IPS-NIHi11 (cell line): ENCODE data around the gene FAM107B.
"Not testable (repeated sequence)": the region's sequence is repeated elsewhere in the genome, so short reads cannot be mapped to it uniquely, and the experiment has no call there.

Experiments used
- DNase-seq: peaks from one replicate; pipeline ENCODE4 v3.0.0; 2012; ENCODE audit warnings: mixed read lengths, low spot score

FAM107B gene

GRCh38 chr10:14600065-14600464 lies 174.6 kb downstream of the FAM107B start:
- no peak for DNase-seq

DNA sequence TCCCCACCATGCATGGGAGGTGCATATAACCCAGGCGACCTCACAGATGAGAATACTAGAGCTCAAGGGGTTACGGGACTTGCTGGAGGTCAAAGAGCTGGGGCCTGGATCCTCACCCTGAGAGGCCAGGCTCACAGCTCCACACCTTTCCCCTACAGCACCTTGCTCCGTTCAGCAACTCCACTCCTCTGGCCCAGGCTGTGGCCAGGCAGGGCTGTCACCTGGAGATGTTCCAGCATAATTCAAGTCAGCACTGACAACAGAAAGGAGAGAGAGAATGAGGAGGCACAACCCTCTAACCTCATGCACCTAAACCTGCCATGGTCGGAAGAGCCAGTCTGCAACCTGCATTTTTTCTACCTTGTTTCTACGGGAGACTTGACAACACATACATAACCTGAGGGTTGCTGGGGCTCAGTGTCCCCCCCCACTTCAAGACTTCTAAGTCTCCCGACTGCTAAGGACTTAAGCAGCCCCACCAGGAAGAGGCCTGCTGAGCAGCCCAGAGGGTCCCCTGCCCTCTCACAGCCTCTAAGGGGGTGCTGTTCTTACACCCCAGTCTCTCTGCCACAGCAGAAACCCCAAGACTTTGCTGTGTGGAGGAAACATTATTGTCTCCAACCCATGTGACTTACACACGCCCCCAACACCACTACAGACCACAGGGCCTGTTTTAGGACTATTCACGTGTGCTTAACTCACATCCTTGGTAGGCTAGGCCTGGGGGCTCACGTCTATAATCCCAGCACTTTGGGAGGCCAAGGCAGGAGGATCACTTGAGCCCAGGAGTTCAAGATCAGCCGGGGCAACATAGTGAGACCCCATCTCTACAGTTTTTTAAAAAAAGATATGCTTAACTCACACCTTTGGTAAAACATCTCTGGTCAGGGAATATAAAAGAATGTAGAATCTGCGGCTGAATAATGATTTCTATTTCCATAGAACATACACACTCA lies 175.6 kb downstream of the FAM107B start:
- DNase-seq: no peak

DNA sequence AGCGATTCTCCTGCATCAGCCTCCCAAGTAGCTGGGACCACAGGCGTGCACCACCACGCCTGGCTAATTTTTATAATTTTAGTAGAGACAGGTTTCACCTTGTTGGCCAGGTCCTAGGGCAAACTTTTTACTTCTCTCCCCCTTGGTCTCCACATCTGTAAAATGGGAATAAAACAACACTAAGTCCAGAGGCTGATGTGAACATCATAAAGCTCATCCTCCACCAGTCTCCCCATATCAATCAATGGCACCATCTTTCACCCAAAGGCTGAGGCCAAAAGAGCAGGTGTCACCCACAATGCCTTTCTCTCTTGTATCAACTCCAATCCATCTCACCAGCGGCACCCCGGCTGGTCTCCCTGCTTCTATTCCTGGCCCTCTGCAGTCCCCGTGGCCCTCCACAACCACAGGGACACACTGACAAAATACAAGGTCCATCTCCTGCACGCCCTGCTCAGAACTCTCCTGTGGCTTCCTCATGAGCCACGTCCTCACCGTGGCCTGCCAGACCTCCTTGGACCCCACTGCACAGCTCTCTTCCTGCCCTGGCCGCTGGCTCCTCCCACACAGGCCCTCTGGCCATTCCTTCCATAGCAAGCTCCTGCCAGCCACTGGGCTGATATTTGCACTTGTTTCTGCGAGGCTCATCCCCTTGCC lies 179.0 kb downstream of the FAM107B start:
- DNase-seq: no peak

DNA sequence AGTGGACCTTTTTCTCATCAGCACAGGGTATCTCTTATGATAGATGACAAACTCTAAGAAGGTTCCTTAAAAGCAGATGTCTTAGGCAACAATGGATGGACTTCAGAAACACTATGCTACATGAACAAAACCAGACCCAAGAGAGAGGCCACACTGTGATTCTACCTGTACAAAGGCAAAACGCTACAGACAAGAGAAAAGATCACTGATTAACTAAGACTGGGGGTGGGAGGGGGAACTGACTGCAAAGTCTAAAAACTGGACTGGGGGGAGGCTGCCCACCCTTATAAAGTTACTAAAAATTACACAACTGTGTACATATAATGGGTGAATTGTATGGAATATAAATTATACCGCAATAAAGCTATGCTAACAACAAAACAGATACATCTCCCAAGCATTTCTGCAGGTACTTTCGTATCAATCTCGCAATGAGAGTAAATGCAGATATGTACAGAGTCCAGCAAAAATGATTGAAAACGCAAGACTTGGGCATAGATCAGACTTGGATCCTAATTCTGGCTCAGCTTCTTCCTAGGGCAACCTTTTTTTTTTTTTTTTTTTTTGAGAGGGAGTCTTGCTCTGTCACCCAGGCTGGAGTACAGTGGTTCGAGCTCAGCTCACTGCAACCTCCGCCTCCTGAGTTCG lies 179.7 kb downstream of the FAM107B start:
- DNase-seq: no peak

- DNase-seq: no peak
Observed at GRCh38 chr10:14593806-14594205, 180.9 kb downstream of the FAM107B start.

DNA sequence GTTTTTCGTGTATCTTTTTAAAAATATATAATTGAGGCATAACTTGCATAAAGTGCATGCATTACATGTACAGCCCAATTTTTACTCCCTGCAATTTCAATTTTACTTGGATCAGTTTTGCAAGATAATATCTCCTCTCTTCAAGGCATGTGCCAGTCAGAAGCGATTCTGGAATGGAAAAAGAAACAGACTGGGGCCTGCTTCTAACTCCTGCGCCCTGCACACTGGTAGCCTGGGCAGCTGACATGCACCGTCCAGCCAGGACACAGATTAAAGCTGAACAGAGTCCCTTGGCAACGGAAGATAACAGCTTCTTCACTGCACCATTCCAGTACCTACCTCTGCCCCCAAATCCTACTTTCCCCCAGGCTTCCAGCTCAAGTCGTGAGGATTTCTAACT lies 182.1 kb downstream of the FAM107B start:
- DNase-seq: no peak

DNA sequence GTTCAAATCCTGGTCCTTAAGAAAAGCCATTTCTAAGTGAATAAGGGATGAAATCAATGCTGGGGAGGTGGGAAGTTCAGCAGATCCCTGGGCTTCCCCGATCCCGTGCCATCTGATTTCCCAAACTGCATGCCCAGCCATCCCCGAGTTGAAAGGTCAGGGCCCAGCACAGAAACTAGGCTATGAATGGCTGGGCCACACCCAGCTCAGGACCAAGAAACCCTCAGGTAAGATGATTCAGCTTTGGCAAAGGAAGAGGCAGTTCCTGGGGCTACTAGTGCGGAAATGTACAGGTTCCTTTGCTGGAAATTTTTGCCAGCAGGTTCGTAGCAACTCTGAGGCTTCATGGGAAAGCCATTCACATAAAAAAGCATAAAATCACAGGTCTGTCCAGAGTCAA lies 182.7 kb downstream of the FAM107B start:
- DNase-seq: no peak

DNA sequence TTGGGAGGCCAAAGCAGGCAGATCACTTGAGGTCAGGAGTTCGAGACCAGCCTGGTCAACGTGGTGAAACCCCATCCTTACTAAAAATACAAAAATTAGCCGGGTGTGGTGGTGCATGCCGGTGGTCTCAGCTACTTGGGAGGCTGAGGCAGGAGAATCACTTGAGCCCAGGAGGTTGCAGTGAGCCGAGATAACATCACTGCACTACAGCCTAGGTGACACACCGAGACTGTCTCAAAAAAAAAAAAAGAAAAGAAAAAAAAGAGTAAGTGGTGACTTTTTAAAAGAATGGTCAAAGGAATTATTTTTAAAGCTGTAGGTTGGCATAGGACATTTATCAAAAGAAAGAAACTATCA lies 185.8 kb downstream of the FAM107B start:
- not testable (repeated sequence) for DNase-seq

GRCh38 chr10:14588084-14588937 lies 186.4 kb downstream of the FAM107B start:
- no peak for DNase-seq

DNA sequence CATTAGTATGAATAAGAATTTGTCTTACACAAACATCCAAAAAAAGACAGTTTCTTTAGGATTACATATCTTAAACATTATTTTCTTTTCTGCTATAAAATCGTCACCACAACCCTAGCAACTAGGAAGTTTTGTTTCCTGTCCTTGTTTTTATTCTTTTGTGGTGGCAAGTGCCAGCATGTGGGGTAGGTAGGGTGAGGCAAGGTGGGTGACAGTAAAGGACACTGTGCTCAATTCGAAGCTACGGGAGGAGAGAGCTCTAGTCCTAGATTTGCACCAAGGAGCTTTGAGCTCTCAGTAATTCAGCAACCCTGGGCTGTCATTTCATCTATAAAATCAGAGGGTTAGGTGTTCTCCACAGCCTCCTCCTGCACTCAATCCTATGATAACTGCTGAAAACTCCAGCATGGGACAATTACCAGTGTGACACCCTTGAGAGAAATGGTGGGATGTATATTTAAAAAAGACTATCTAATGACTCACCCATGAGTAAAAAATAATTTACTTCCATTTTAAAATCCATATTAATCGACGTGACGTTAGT lies 187.1 kb downstream of the FAM107B start:
- no peak for DNase-seq

DNA sequence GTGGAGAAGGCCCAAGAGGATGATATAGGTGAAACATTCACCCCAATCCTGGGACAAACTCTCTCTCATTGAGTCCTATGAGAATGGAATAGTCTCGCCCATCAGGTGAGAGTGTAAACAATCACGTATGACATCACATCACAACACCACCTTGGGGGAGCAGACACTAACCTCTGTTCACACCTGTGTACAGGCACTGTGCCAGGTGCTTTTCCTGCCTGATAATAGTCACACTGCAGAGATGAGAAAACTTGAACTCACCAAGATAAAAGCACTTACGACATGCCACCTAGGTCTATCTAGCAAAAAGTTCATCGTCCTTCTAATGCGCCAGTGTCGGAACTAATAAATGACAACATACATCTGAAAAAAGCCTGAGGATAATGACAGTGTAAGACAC lies 187.8 kb downstream of the FAM107B start:
- DNase-seq: no peak

- DNase-seq: no peak
Observed at GRCh38 chr10:14585287-14586193, 189.2 kb downstream of the FAM107B start.

GRCh38 chr10:14584661-14585060 lies 190.0 kb downstream of the FAM107B start:
- no peak for DNase-seq

DNA sequence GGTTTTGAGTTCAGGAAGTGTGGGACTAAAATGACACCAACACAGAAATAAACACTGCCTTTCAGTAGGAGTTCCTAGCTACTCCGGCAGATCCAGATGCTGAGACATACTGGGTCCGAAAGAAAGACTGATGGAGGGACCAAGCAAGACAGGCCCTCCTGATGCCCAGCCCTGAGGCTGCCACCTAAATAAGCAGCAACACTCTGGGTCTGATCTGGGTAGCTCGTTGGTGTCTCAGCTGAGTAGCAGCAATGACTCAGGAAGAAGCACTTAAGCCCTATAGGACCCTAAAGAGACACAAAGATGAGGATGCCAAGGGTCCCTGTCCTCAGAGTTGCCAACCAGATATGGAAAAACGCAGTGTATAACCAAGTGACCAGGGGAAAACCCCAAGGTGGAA lies 190.7 kb downstream of the FAM107B start:
- no peak for DNase-seq

DNA sequence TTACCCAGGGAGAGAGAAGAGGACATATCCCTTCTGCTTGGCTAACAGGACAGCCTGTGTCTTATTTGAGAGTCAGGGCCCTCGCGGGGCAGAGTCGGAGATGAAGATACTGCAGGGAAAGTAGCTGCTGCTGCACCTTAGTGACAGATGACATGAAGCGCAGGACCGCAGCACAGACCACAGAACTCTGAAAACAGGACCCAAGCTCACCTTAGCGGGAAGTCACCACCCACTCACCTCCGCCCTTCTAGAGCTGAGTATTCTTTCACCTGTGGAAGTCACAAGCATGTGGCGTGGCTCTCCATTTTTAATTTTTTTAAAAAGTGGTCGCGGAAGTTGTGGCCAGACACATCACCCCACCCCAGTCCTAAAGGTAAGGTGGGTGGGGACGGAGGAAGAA lies 191.4 kb downstream of the FAM107B start:
- no peak for DNase-seq

GRCh38 chr10:14581553-14582321 lies 193.0 kb downstream of the FAM107B start:
- no peak for DNase-seq

- DNase-seq: no peak
Observed at GRCh38 chr10:14580671-14581332, 193.9 kb downstream of the FAM107B start.

DNA sequence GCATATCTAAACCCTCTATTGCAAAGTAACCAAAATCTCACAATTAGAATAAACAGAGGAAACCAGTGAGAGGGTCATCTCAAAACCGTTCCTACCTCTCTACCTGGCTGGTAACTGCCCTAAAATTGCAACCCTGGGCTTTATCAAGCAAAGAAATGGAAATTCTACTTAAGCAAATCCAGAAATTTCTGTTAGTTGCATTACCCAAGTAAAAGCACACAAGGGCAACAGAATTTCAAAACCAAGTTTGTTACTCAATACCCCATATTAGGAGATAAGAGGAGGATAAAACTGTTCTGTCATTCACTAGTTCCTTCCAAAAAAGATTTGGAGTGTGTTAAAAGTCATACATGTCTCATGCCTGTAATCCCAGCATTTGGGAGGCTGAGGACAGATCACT lies 195.3 kb downstream of the FAM107B start:
- DNase-seq: no peak
